GM12864 (cell line): ENCODE measurements around the gene DCBLD2.
A peak's percentile ranks its signal among the peaks of the same experiment; 100 is the strongest.

Experiments
- DNase-seq: peaks from one replicate; pipeline ENCODE4 v3.0.0-alpha.2; 2011; ENCODE audit warnings: low read depth
- H3K4me3 ChIP-seq: 2 replicates; pipeline ENCODE4 v1.5.1; 2011; ENCODE audit warnings: mild to moderate bottlenecking, low read depth, low read length, control low read depth
- TF ChIP-seq, protein P1 (sequence below): IDR thresholded peaks from 2 replicates; pipeline ENCODE4 v1.5.1; 2011; ENCODE audit warnings: low read depth, mild to moderate bottlenecking, moderate library complexity, low read length, control low read depth, inconsistent platforms; ENCODE audit errors: missing control alignments

The DCBLD2 gene

DNA sequence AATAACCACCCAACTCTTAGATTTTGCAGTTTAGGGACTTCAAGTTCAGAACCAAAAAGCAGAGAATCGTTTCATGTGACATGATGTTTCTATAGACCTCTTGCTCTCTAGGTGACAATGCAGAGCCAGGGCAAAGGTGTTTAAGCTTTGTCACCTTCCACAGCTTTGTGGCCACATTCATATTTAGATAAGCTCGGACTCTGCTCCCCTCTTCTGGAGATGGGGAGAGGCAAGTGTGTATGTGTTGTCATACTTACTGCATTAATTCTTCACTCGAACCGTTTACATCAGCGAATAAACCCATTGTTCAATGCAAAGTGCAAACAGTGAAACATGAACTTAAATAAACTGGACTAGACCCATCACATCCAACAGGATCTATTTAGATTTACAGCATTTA lies 105.2 kb downstream of the DCBLD2 start:
- no peak overlapping the region for H3K4me3 ChIP-seq
- TF ChIP-seq, protein P1, sequence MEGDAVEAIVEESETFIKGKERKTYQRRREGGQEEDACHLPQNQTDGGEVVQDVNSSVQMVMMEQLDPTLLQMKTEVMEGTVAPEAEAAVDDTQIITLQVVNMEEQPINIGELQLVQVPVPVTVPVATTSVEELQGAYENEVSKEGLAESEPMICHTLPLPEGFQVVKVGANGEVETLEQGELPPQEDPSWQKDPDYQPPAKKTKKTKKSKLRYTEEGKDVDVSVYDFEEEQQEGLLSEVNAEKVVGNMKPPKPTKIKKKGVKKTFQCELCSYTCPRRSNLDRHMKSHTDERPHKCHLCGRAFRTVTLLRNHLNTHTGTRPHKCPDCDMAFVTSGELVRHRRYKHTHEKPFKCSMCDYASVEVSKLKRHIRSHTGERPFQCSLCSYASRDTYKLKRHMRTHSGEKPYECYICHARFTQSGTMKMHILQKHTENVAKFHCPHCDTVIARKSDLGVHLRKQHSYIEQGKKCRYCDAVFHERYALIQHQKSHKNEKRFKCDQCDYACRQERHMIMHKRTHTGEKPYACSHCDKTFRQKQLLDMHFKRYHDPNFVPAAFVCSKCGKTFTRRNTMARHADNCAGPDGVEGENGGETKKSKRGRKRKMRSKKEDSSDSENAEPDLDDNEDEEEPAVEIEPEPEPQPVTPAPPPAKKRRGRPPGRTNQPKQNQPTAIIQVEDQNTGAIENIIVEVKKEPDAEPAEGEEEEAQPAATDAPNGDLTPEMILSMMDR: peak; percentile 4
- no peak for DNase-seq

DNA sequence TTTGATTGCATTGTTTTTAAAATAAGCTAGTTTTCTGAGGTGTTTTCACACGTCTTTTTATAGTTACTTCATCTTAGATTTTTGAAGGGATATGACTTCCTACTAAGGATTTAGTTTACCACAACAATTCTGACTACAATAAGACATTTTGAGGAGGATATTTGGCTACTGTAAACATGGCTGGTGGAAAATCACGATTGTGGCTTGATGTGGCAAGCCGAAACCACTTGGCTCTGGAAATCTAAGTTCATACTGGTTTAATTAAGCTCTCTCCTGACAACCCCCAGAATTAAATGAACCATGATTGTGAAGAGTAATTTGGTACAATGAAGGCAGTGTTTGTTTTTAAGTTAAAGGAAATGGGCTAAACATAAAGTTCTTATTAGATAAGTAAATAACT lies 107.5 kb downstream of the DCBLD2 start:
- H3K4me3 ChIP-seq: no peak overlapping the region
- TF ChIP-seq, protein P1: no peak
- DNase-seq: no peak

DNA sequence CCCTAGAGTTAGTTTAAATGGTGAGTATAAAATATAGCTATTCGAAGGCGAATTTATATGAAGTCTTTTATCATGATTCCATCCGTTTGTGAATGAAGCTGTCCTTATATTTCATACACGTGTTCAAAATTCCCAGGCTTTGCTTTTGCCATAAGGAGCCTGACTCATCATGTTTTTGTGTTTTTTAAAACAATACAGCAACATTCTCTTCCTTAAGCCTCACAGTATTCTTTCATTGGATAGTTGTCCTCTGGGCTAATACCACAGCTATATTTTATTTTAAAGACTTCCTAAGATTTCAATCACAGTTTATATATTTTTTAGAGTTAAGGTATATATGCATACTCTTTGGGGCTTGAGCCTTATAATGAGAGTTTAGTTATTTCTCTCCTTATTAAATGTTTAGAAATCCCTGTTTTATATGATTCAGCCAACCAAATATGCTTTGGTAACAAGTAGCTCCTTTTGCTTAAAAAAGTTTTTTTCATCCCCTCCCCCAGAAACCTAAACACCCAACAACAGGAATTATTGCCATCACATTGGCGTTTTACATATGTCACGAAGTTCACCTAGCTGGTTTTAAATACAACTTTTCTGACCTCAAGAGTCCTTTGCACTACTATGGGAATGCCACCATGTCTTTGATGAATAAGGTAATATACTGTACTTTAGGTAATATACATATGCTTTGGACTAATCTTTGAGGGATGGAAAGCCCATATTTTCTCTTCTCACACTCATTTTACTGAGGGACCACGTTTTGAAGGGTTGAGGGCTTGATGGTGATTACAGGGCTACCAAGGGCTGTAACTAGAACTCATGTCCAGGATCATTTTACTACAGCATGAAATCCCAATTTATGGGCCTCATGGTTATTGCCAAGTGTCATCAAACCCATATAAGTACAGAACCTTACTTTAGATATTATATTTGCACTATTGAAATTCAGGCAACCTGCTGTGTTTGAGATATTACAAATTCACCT lies 109.9 kb downstream of the DCBLD2 start:
- TF ChIP-seq, protein P1: no peak
- no peak for DNase-seq

DNA sequence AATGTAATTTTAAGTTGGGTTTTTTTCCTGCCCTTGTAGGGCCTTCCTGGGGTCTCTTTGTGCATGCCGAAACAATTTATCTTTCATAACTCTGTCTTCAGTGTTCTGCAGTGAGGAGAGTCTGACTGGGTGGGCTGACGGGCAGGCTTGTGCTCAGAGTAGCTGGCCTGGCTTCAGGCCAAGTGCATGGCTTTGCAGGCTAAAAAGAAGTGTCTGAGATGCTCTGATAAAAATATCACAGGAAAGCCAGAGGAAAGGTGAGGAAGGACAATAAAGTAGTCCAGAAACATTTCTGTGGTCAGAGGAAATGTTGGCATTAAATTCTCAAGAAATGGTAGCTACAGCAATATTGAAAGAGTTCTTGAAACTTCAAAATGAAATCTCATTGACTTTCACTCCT lies 112.8 kb downstream of the DCBLD2 start:
- TF ChIP-seq, protein P1: no peak
- no peak overlapping the region for H3K4me3 ChIP-seq
- DNase-seq: no peak

More for the DNA sequence above, 109.9 kb downstream of the DCBLD2 start:
- no peak overlapping the region for H3K4me3 ChIP-seq

DNA sequence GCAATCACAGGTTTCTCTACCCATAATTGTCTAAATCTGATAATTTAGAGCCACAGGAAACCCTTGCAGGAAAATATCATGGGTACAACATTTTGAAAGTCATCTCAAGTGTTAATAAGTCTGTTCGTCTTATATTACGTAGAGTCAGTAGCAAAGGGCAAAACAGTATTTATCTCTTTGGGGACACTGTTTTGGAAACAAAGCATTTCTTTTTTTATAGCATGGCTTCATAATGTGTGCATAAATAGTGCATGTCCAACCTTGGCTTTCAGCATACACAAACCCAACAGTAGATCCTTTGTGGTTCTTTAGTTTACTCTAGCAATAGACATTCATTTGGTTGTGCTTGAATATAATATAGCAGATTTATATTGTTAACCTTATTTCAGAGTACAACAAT lies 114.3 kb downstream of the DCBLD2 start:
- DNase-seq: no peak
- TF ChIP-seq, protein P1: no peak

DNA sequence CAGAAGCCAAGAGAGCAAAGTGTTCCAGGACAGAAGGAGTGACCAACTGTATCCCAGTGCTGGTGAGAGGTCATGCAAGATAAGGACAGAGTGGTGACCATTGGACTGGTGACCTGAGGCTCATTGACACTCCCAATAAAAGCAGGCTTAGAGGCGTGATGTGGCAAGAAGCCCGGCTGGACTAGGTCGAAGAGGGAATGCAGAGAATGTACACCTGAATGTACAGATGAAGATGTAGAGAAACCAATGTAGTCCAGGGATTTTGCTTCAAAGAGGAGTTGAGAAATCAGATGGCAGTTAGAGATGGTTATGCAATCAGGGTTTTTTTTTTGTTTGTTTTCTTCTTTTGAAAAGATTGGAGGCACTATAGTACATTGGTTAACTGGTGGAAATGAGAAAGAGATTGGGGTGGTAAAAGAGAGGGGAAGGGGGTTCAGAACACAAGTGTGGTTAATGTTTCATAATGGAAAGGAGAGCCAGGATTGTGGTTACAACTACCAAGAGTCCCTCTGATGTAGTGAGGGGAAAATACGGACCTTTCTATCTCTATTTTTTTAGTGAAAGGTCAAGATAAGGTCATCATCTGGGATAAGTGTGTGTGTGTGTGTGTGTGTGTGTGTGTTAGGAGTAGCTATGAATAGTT lies 115.0 kb downstream of the DCBLD2 start:
- H3K4me3 ChIP-seq: no peak overlapping the region
- TF ChIP-seq, protein P1: no peak
- no peak for DNase-seq

More for the DNA sequence above, 114.3 kb downstream of the DCBLD2 start:
- H3K4me3 ChIP-seq: no peak overlapping the region
